Activated T-helper 1 cell treated with Interleukin-2 at 50 U/mL for 16 hours (primary cell): ENCODE data around the gene PDCD7.
"Not testable (repeated sequence)": the region's sequence is repeated elsewhere in the genome, so short reads cannot be mapped to it uniquely, and the experiment has no call there.

Experiments
- DNase-seq: peaks from one replicate; pipeline ENCODE4 v3.0.0-alpha.2; 2020; ENCODE audit warnings: low read depth

The PDCD7 gene

GRCh38 chr15:65091946-65092770, 41.5 kb downstream of the PDCD7 start:
- no peak for DNase-seq

GRCh38 chr15:65089206-65089824, 44.3 kb downstream of the PDCD7 start:
- DNase-seq: no peak

GRCh38 chr15:65088643-65089021, 45.0 kb downstream of the PDCD7 start:
- no peak for DNase-seq

GRCh38 chr15:65087873-65088642, 45.5 kb downstream of the PDCD7 start:
- DNase-seq: no peak

- DNase-seq: no peak
Measured at GRCh38 chr15:65087411-65087810, 46.2 kb downstream of the PDCD7 start.

GRCh38 chr15:65086680-65087111, 46.9 kb downstream of the PDCD7 start:
- DNase-seq: no peak

GRCh38 chr15:65085990-65086679, 47.5 kb downstream of the PDCD7 start:
- no peak for DNase-seq

GRCh38 chr15:65085207-65085753, 48.3 kb downstream of the PDCD7 start:
- no peak for DNase-seq

GRCh38 chr15:65084500-65085206, 49.0 kb downstream of the PDCD7 start:
- no peak for DNase-seq

GRCh38 chr15:65083262-65083701, 50.3 kb downstream of the PDCD7 start:
- DNase-seq: no peak

GRCh38 chr15:65082303-65082953, 51.2 kb downstream of the PDCD7 start:
- no peak for DNase-seq

- DNase-seq: no peak
Measured at GRCh38 chr15:65081758-65082157, 51.9 kb downstream of the PDCD7 start.

- no peak for DNase-seq
Measured at GRCh38 chr15:65081270-65081669, 52.3 kb downstream of the PDCD7 start.

- DNase-seq: no peak
Measured at GRCh38 chr15:65079580-65079979, 54.0 kb downstream of the PDCD7 start.

- DNase-seq: peak; percentile 12
Measured at GRCh38 chr15:65077981-65078352, 55.6 kb downstream of the PDCD7 start.

- no peak for DNase-seq
Measured at GRCh38 chr15:65077291-65077980, 56.2 kb downstream of the PDCD7 start.

GRCh38 chr15:65076486-65077290, 56.9 kb downstream of the PDCD7 start, which contains the start of gene KBTBD13:
TSS of gene KBTBD13 (plus strand) at chr15:65076746. CDS start at chr15:65076816, 70 bp downstream.
- DNase-seq: no peak

- DNase-seq: not testable (repeated sequence)
Measured at GRCh38 chr15:65075607-65076395, 57.8 kb downstream of the PDCD7 start.
